Activated CD8-positive, alpha-beta T cell treated with anti-CD3 and anti-CD28 coated beads, Interleukin-2, amount 10 ng/mL, durations not matched to agents 7 days and 5 days (primary cell): Measurements from ENCODE around the gene SASH3. TPM values are rescaled to one million over a fixed set of nuclear protein-coding genes. Genes with fewer than 3 reads are reported as not detected.
A peak's percentile ranks its signal among the peaks of the same experiment; 100 is the strongest.

ENCODE experiments used
- ATAC-seq: fragments of 150-1000 bp; cut with Tn5 transposase; one replicate; pipeline ENCODE4 v1.10.0; 2021; ENCODE audit warnings: moderate library complexity
- CTCF ChIA-PET: fragments of 350-600 bp; sonication (Branson Sonifier 250); formaldehyde crosslinking; loops from one replicate; lab custom pipeline; 2021; ENCODE audit warnings: antibody characterized with exemption; lab: Charles Lee
- POLR2A ChIA-PET: fragments of 350-600 bp; sonication (Branson Sonifier 250); formaldehyde crosslinking; loops from one replicate; lab custom pipeline; 2021; ENCODE audit warnings: antibody characterized with exemption; lab: Charles Lee
- DNase-seq: peaks from one replicate; pipeline ENCODE4 v3.0.0-alpha.2; 2020
- H3K27ac Mint-ChIP-seq: one replicate; pipeline ENCODE4 v1.8.0; 2021; ENCODE audit warnings: mild to moderate bottlenecking, mixed read lengths
- H3K27me3 Mint-ChIP-seq: one replicate; pipeline ENCODE4 v1.8.0; 2021; ENCODE audit warnings: low read depth, mixed read lengths
- H3K36me3 Mint-ChIP-seq: one replicate; pipeline ENCODE4 v1.8.0; 2021; ENCODE audit warnings: low read depth, mixed read lengths
- H3K4me1 Mint-ChIP-seq: one replicate; pipeline ENCODE4 v1.8.0; 2021; ENCODE audit warnings: low read depth, mixed read lengths
- H3K4me3 Mint-ChIP-seq: one replicate; pipeline ENCODE4 v1.8.0; 2021; ENCODE audit warnings: mild to moderate bottlenecking, mixed read lengths
- H3K9me3 Mint-ChIP-seq: one replicate; pipeline ENCODE4 v1.8.0; 2022; ENCODE audit warnings: mixed read lengths; ENCODE audit not compliant: insufficient read depth
- total RNA-seq, 2 experiments: library from RNA; stranded (reverse); gene quantifications; one replicate each; pipeline ENCODE4 v1.2.3, GENCODE V29; 2021

SASH3 gene
- total RNA-seq, 2 experiments from 2014 or later, result 286 to 303 TPM

DNA sequence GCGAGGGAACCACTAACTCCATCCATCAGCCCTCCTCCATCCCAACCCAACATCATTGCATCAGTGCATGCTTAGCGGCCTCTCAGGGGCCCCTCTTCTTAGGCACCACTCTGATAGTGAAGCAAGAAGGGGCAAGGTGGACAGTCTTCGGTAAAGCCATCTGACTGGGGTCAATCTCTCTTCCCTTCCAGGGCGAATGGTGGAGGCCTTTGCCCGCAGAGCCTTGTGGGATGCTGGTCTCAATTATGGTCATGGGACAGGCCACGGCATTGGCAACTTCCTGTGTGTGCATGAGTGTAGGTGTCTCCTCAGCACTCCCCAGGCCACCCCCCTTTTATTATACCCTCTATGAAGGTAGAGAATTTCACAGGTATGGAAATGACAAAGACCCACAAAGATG lies 18.8 kb upstream of the SASH3 start:
- POLR2A ChIA-PET, result interaction anchor here (8.0 kb wide), 1 partner anchor 19 kb away, joined by 165 read pairs; the partner anchor contains the start of gene SASH3
- no peaks in the 10 kb centered on the region for H3K9me3 Mint-ChIP-seq
- DNase-seq (no peak), ATAC-seq (no peak)
- H3K4me1 Mint-ChIP-seq, result peaks cover 64% of the 10 kb centered on the region
- H3K36me3 Mint-ChIP-seq, result peaks cover 5% of the 10 kb centered on the region
- no peaks in the 10 kb centered on the region for H3K27me3 Mint-ChIP-seq
- H3K27ac Mint-ChIP-seq, result no peak overlapping the region
- CTCF ChIA-PET, result no interaction called here
- no peak overlapping the region for H3K4me3 Mint-ChIP-seq

DNA sequence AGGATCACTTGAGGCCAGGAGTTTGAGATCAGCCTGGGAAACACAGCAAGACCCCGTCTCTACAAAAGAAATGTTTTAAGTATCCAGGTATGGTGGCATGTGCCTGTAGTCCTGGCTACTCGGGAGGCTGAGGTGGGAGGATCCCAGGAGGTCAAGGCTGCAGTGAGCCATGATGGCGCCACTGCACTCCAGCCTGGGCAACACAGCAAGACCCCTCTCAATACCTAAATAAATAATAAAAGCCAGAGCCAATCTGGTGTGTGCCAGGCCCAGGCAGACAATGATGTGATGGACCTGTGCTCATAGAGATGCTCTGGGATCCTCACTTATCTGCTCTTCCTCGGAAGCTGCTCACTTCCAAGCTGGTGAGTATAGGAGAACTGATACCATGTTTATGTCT lies 18.2 kb upstream of the SASH3 start:
- ChIA-PET CTCF (no interaction called here), POLR2A (interaction anchor here (2.4 kb wide), 1 partner anchor 20 kb away, joined by 12 read pairs; no protein-coding TSS in a partner anchor)
- no peak for ATAC-seq
- no peaks in the 10 kb centered on the region for H3K27me3 Mint-ChIP-seq
- H3K4me3 Mint-ChIP-seq, result no peak overlapping the region
- peaks cover 7% of the 10 kb centered on the region for H3K36me3 Mint-ChIP-seq
- DNase-seq, result no peak
- H3K4me1 Mint-ChIP-seq, result peaks cover 61% of the 10 kb centered on the region
- no peak overlapping the region for H3K27ac Mint-ChIP-seq
- H3K9me3 Mint-ChIP-seq, result no peaks in the 10 kb centered on the region

DNA sequence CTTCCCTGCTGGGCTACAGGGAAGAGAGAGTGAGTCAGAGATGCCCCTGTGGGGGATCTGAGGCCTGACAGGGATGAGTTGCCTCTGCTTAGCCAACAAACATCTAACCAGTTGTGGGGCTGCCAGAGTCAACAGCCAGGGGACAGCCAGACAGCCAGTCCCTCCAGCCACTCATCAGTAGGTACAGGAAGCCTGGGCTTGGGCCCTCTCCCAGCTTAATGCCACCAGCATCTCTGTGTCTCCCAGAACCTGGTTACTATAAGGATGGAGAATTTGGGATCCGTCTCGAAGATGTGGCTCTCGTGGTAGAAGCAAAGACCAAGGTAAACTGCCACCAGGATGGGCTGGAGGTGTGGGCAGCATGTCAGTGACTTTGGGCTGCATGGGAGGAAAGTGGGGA lies 17.3 kb upstream of the SASH3 start:
- ATAC-seq (no peak), DNase-seq (no peak)
- H3K27me3 Mint-ChIP-seq, result no peaks in the 10 kb centered on the region
- peaks cover 8% of the 10 kb centered on the region for H3K36me3 Mint-ChIP-seq
- no peak overlapping the region for H3K27ac Mint-ChIP-seq
- no peak overlapping the region for H3K4me3 Mint-ChIP-seq
- POLR2A ChIA-PET, result interaction anchor here (2.4 kb wide), 1 partner anchor 19 kb away, joined by 12 read pairs; no protein-coding TSS in a partner anchor
- CTCF ChIA-PET, result interaction anchor here (1.3 to 2.8 kb wide), 3 partner anchors 9 to 19 kb away, joined by 4 to 8 read pairs (median 6); partner anchors contain the start of gene SASH3
- peaks cover 61% of the 10 kb centered on the region for H3K4me1 Mint-ChIP-seq
- H3K9me3 Mint-ChIP-seq, result no peaks in the 10 kb centered on the region

DNA sequence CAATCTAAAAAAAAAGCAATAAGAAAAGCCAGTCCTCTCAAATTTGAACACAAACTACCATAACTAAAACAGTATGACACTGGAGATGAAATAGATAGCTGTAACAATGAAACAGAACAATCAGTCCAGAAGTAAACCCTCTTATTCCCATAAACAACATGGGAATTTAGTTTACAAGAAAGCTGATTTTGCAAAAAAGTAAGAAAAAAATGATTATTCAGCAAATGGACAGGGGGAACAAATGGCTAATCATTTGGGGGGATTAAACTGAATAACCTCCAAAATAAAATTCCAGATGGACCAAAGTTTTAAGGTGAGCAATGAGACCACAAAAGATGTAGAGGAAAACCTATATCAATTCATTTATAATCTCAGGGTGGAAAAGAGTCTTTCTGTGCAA lies 16.1 kb upstream of the SASH3 start:
- DNase-seq, result no peak
- Mint-ChIP-seq H3K27me3 (no peaks in the 10 kb centered on the region), H3K36me3 (peaks cover 8% of the 10 kb centered on the region), H3K4me1 (peaks cover 61% of the 10 kb centered on the region), H3K9me3 (no peaks in the 10 kb centered on the region), H3K4me3 (no peak overlapping the region), H3K27ac (no peak overlapping the region)
- CTCF ChIA-PET, result interaction anchor here (0.9 to 2.8 kb wide), 5 partner anchors 10 to 51 kb away, joined by 3 to 8 read pairs (median 4); partner anchors contain the start of gene SASH3
- ATAC-seq, result no peak
- POLR2A ChIA-PET, result interaction anchor here (1.0 to 2.4 kb wide), 4 partner anchors 12 to 24 kb away, joined by 3 to 12 read pairs (median 4); partner anchors contain the start of gene SASH3

DNA sequence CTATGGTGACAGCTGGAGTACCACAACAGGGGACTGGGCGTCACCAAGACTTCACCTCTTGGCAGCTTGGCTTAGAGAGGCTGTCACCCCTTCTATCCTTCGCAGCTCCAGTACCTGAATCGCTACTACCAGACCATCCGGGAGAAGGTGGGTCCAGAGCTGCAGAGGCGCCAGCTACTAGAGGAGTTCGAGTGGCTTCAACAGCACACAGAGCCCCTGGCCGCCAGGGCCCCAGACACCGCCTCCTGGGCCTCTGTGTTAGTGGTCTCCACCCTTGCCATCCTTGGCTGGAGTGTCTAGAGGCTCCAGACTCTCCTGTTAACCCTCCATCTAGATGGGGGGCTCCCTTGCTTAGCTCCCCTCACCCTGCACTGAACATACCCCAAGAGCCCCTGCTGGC lies 11.6 kb upstream of the SASH3 start:
- Mint-ChIP-seq H3K4me1 (peaks cover 60% of the 10 kb centered on the region), H3K9me3 (no peaks in the 10 kb centered on the region), H3K27me3 (no peaks in the 10 kb centered on the region), H3K36me3 (peaks cover 9% of the 10 kb centered on the region), H3K4me3 (no peak overlapping the region), H3K27ac (peak overlapping the region; percentile 92)
- ChIA-PET CTCF (interaction anchor here (2.1 to 8.8 kb wide), 4 partner anchors 9 to 55 kb away, joined by 6 to 71 read pairs (median 10); partner anchors contain the start of gene SASH3), POLR2A (interaction anchor here (1.0 to 8.5 kb wide), 5 partner anchors 9 to 38 kb away, joined by 3 to 162 read pairs (median 6); partner anchors contain the start of gene SASH3)
- DNase-seq, result no peak
- ATAC-seq, result no peak

DNA sequence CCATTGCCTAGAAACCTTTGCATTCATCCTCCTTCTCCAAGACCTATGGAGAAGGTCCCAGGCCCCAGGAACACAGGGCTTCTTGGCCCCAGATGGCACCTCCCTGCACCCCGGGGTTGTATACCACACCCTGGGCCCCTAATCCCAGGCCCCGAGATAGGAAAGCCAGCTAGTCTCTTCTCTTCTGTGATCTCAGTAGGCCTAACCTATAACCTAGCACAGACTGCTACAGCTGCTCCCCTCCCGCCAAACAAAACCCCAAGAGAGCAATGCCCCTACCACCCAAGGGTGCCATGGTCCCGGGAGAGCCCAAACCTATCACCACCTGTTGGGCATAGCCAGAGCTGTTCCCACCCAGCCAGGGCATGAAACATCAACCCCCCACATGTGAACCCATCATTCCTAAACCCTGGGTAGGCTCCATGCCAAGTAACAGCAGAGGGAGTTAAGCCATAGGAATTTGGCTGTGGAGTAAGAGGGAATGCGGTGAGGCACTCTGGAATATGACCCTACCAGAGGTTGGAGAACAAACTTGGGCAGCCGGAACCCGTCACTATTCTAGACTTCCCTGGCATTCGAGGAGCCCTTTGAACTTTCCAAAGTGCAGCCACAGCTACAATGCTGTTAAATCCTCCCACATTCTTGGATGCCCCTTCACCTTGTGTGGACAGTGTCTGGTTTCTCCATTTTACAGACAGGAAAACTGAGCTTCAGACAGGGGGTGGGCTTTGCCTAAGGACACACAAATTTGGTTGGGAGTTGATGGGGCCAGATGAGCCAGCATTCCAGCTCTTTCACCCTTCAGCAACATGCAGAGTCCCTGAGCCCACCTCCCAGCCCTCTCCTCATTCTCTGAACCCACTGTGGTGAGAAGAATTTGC lies 10.9 kb upstream of the SASH3 start:
- H3K4me1 Mint-ChIP-seq, result peaks cover 66% of the 10 kb centered on the region
- CTCF ChIA-PET, result interaction anchor here (2.1 to 8.8 kb wide), 4 partner anchors 9 to 54 kb away, joined by 6 to 71 read pairs (median 10); partner anchors contain the start of gene SASH3
- no peaks in the 10 kb centered on the region for H3K27me3 Mint-ChIP-seq
- no peaks in the 10 kb centered on the region for H3K9me3 Mint-ChIP-seq
- H3K36me3 Mint-ChIP-seq, result peaks cover 9% of the 10 kb centered on the region
- ATAC-seq (peak; percentile 0), DNase-seq (no peak)
- POLR2A ChIA-PET, result interaction anchor here (0.7 to 8.5 kb wide), 6 partner anchors 9 to 24 kb away, joined by 3 to 162 read pairs (median 6); partner anchors contain the start of gene SASH3
- H3K27ac Mint-ChIP-seq, result peak overlapping the region; percentile 92
- H3K4me3 Mint-ChIP-seq, result peak overlapping the region; percentile 46

DNA sequence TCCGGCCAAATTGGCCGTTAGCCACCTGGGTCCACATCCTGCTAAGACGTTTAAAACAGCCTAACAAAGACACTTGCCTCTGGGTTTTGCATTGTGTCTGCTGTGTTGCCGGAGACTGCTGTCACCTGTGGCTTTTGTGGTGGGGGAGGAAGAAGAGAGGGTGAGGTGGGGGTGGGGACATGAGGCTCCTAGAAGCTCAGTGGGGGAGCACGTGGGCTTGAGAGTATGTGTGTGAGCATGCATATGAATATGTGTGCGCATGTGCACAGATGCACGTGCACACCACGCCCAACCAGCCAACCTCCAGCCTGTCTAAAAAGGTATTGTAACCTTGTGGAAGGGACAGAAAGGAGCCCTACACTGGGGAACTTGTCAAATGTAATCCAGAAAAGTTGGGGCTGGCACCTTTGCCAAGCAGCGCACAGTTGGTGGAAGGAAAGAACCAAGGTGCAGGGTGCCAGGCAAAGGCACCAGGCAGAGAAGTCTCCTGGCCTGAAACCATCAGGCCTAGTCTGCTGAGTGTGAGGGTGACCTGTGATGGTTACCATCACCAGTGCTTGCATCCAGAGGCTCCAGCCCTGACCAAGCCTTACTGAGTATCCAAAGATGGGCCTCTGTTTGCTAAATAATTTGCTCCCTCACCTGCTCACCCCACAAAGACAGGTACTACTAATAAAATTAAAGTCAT lies 10.1 kb upstream of the SASH3 start:
- POLR2A ChIA-PET, result interaction anchor here (0.7 to 8.5 kb wide), 4 partner anchors 11 to 25 kb away, joined by 3 to 162 read pairs (median 13); partner anchors contain the start of gene SASH3
- Mint-ChIP-seq H3K9me3 (no peaks in the 10 kb centered on the region), H3K4me3 (peak overlapping the region; percentile 46), H3K36me3 (peaks cover 9% of the 10 kb centered on the region), H3K27ac (peak overlapping the region; percentile 92), H3K27me3 (no peaks in the 10 kb centered on the region), H3K4me1 (peaks cover 74% of the 10 kb centered on the region)
- ATAC-seq (peak; percentile 81), DNase-seq (peak; percentile 91)
- CTCF ChIA-PET, result interaction anchor here (8.8 kb wide), 1 partner anchor 13 kb away, joined by 71 read pairs; the partner anchor contains the start of gene SASH3

DNA sequence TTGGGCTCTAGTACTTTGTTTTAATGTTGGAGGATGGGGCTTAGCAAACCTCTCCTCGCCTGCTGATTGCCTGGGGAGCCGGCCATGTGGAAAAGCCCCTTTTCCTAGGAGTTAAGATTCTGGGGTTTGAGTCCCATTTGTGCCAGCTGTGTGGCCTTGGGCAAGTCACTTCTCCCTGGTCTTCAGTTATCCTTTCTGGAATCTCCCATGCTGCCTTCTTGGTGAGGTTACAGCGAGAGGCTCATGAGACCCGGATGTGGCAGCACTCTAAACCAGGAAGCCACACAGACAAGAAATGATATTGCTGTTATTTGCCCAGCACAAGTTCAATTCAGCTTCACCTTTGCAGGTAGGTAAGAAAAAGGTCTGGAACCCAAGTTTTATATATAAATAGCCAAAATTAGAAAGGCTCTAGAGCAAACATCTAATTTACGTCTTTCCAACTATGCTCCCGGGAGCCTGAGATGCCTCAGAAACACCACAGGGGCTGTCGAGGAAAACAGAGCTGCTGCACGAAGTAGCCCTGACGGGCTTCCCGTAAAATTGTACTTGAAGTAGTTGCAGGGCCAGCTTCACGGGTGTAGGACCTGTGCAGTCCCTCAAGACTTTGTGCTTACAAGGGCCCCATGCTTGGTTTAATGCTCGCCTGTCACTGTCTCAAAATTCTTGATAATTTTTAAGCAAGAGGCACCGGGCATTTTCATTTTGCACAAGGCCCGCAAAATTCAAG lies 8.3 kb upstream of the SASH3 start:
- POLR2A ChIA-PET, result interaction anchor here (0.9 to 8.5 kb wide), 5 partner anchors 9 to 26 kb away, joined by 3 to 162 read pairs (median 4); partner anchors contain the start of gene SASH3
- peak overlapping the region; percentile 91 for H3K27ac Mint-ChIP-seq
- peak; percentile 64 for DNase-seq
- H3K4me1 Mint-ChIP-seq, result peaks cover 81% of the 10 kb centered on the region
- ATAC-seq, result peak; percentile 19
- peaks cover 7% of the 10 kb centered on the region for H3K36me3 Mint-ChIP-seq
- no peaks in the 10 kb centered on the region for H3K9me3 Mint-ChIP-seq
- H3K27me3 Mint-ChIP-seq, result no peaks in the 10 kb centered on the region
- H3K4me3 Mint-ChIP-seq, result peak overlapping the region; percentile 18
- CTCF ChIA-PET, result interaction anchor here (1.0 to 8.8 kb wide), 6 partner anchors 11 to 45 kb away, joined by 3 to 71 read pairs (median 10); partner anchors contain the start of gene SASH3

DNA sequence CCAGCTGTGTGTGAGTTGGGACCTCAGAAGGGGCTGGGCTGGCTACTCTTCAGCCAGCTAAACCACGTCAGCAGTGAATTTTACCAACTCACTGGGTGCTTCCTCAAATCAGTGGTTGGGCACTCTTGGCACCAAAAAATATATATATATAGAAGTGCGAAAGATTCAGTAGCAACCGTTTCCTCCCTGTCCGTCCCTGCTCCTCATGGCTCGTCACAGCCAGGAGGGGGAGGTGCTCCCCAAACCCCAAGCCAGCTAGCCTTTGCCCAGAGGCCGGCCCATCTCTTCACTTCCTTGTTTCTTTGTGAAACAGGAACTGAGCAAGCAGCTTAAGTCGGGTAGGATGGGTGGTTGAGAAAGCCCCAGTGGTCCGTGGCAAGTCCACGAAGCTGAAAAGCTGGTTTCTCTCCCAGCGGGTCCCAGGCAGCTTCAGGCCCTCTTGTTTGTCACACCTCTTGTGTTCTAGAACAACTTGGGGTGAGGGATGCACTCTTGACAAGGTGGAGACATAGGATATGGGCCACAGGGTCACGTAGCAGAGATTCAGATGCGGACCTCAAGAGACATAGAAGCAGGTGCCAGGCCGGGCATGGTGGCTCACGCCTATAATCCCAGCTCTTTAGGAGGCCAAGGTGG lies 6.8 kb upstream of the SASH3 start:
- peaks cover 82% of the 10 kb centered on the region for H3K4me1 Mint-ChIP-seq
- ATAC-seq, result peak; percentile 17
- H3K4me3 Mint-ChIP-seq, result peak overlapping the region; percentile 49
- DNase-seq, result peak; percentile 66
- H3K27ac Mint-ChIP-seq, result peak overlapping the region; percentile 95
- CTCF ChIA-PET, result interaction anchor here (1.0 to 8.8 kb wide), 10 partner anchors 10 to 288 kb away, joined by 3 to 71 read pairs (median 5); partner anchors contain the start of gene SASH3
- no peaks in the 10 kb centered on the region for H3K9me3 Mint-ChIP-seq
- H3K27me3 Mint-ChIP-seq, result no peaks in the 10 kb centered on the region
- H3K36me3 Mint-ChIP-seq, result peaks cover 5% of the 10 kb centered on the region
- POLR2A ChIA-PET, result interaction anchor here (0.6 to 8.5 kb wide), 7 partner anchors 8 to 179 kb away, joined by 3 to 162 read pairs (median 4); partner anchors contain the start of gene SASH3
